KMS-11 (cell line): ENCODE measurements around the gene B9D2.

Source experiments
- H2AFZ ChIP-seq: fragments of 200-600 bp; sonication (generic); 2 replicates; pipeline ENCODE4 v1.6.1; 2016; ENCODE audit warnings: antibody characterized with exemption, mixed run types, low read depth
- H3K27ac ChIP-seq: fragments of 200-600 bp; sonication (generic); 2 replicates; pipeline ENCODE4 v1.6.1; 2016; ENCODE audit warnings: mild to moderate bottlenecking, mixed run types
- H3K27me3 ChIP-seq: fragments of 200-600 bp; sonication (generic); 2 replicates; pipeline ENCODE4 v1.6.1; 2017; ENCODE audit warnings: mild to moderate bottlenecking, low read depth, mixed run types, moderate library complexity; ENCODE audit not compliant: insufficient read depth
- H3K36me3 ChIP-seq: fragments of 200-600 bp; sonication (generic); 2 replicates; pipeline ENCODE4 v1.6.1; 2017; ENCODE audit warnings: mild to moderate bottlenecking, mixed run types; ENCODE audit not compliant: insufficient read depth
- H3K4me1 ChIP-seq: fragments of 200-600 bp; sonication (generic); 2 replicates; pipeline ENCODE4 v1.6.1; 2016; ENCODE audit warnings: mild to moderate bottlenecking, low read depth, mixed run types; ENCODE audit not compliant: poor library complexity, severe bottlenecking
- H3K4me2 ChIP-seq: fragments of 200-600 bp; sonication (generic); 2 replicates; pipeline ENCODE4 v1.7.0; 2016; ENCODE audit warnings: mild to moderate bottlenecking, mixed run types
- H3K4me3 ChIP-seq: fragments of 200-600 bp; sonication (generic); IDR thresholded peaks from 2 replicates; pipeline ENCODE4 v1.6.1; 2017; ENCODE audit warnings: low read depth, low read length, mixed read lengths; ENCODE audit not compliant: insufficient read depth
- H3K79me2 ChIP-seq: fragments of 200-600 bp; sonication (generic); 2 replicates; pipeline ENCODE4 v1.6.1; 2016; ENCODE audit warnings: low read depth, mixed run types; ENCODE audit not compliant: insufficient read depth
- H3K9ac ChIP-seq: fragments of 200-600 bp; sonication (generic); 2 replicates; pipeline ENCODE4 v1.6.1; 2016; ENCODE audit warnings: mild to moderate bottlenecking, mixed run types
- H4K20me1 ChIP-seq: fragments of 200-600 bp; sonication (generic); 2 replicates; pipeline ENCODE4 v1.6.1; 2016; ENCODE audit warnings: mild to moderate bottlenecking, mixed run types; ENCODE audit not compliant: insufficient read depth
- TF ChIP-seq, protein P1 (sequence below): fragments of 200-600 bp; sonication (generic); conservative IDR thresholded peaks from 2 replicates; pipeline ENCODE4 v1.6.1; 2017; ENCODE audit warnings: low read depth, mild to moderate bottlenecking, antibody characterized with exemption, low read length, moderate library complexity, mixed read lengths

B9D2 gene

DNA sequence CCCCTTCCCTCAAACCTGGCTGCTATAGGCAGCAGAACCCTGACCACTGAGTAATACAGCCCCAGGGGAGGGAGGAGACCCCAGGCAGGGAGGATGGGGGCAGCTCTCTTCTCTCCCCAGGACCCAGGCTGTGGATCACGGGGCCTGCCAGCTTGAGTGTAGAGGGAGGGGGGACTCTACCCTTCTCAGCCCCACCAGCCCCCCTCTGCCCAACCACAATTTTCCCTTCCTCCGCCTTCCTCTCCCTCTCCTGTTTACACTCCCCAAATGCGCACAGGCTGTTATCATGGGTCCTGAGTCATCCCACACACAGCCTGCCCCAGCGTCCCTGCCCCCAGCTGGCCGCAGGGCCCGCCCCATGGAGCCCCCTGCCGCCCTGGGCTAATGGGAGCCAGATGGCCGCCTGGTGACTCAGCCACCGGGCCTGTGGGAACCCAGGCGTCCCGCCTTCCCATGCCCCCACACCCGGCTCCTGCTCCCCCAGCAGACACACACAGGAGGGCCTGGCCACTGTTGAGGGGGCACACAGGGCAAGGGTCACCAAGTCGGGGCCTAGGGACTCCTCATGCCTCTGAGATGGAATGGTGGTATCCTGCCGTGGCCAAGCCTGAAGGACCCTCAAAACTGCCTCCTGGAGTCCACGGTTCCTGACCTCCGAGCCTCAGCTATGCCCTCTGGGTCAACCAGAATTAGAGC is 40.4 kb downstream of the B9D2 start:
- Histone ChIP-seq H3K36me3 (no peaks in the 10 kb centered on the region; the same call in 1 of the 2 replicates), H2AFZ (no peak overlapping the region), H3K4me1 (peaks cover 30% of the 10 kb centered on the region), H3K4me3 (no peak overlapping the region), H3K79me2 (peaks cover 11% of the 10 kb centered on the region), H3K9ac (no peak overlapping the region), H3K27me3 (no peaks in the 10 kb centered on the region), H3K4me2 (no peak overlapping the region), H4K20me1 (no peaks in the 10 kb centered on the region), H3K27ac (no peak overlapping the region)
- TF ChIP-seq, protein P1, sequence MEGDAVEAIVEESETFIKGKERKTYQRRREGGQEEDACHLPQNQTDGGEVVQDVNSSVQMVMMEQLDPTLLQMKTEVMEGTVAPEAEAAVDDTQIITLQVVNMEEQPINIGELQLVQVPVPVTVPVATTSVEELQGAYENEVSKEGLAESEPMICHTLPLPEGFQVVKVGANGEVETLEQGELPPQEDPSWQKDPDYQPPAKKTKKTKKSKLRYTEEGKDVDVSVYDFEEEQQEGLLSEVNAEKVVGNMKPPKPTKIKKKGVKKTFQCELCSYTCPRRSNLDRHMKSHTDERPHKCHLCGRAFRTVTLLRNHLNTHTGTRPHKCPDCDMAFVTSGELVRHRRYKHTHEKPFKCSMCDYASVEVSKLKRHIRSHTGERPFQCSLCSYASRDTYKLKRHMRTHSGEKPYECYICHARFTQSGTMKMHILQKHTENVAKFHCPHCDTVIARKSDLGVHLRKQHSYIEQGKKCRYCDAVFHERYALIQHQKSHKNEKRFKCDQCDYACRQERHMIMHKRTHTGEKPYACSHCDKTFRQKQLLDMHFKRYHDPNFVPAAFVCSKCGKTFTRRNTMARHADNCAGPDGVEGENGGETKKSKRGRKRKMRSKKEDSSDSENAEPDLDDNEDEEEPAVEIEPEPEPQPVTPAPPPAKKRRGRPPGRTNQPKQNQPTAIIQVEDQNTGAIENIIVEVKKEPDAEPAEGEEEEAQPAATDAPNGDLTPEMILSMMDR = no peak

GRCh38 chr19:41323023-41323422 is 40.9 kb downstream of the B9D2 start:
- no peaks in the 10 kb centered on the region; the same call in 1 of the 2 replicates for H3K36me3 ChIP-seq
- H3K27ac ChIP-seq = no peak overlapping the region
- no peak overlapping the region for H2AFZ ChIP-seq
- H3K4me1 ChIP-seq = peaks cover 25% of the 10 kb centered on the region
- H3K27me3 ChIP-seq = no peaks in the 10 kb centered on the region
- no peak overlapping the region for H3K4me3 ChIP-seq
- no peak overlapping the region for H3K4me2 ChIP-seq
- no peaks in the 10 kb centered on the region for H4K20me1 ChIP-seq
- no peak overlapping the region for H3K9ac ChIP-seq
- H3K79me2 ChIP-seq = peaks cover 11% of the 10 kb centered on the region
- TF ChIP-seq, protein P1 = no peak

DNA sequence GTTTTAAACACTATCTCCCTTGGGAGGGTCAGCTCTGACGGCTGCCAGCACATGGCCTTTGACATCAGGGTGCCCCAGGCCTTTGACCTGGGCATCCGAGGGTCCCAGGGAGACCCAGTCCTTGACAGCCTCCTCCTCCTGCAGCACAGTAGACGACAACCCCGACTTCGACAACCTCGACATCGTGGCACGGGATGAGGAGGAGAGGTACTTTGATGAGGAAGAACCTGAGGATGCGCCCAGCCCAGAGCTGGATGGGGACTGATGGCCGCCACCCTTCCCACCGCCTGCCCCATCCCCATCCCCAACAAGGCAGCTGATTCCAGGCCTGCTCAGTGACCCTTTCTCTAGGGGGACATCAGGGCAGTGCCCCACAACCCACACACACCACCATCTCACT is 41.5 kb downstream of the B9D2 start:
- H3K4me1 ChIP-seq = peaks cover 19% of the 10 kb centered on the region
- H3K4me2 ChIP-seq = no peak overlapping the region
- H3K9ac ChIP-seq = no peak overlapping the region
- H3K27me3 ChIP-seq = no peaks in the 10 kb centered on the region
- TF ChIP-seq, protein P1 = no peak
- H3K27ac ChIP-seq = no peak overlapping the region
- no peak overlapping the region for H2AFZ ChIP-seq
- peaks cover 1% of the 10 kb centered on the region; the same call in 1 of the 2 replicates for H3K36me3 ChIP-seq
- H3K4me3 ChIP-seq = no peak overlapping the region
- no peaks in the 10 kb centered on the region for H4K20me1 ChIP-seq
- peaks cover 11% of the 10 kb centered on the region for H3K79me2 ChIP-seq

DNA sequence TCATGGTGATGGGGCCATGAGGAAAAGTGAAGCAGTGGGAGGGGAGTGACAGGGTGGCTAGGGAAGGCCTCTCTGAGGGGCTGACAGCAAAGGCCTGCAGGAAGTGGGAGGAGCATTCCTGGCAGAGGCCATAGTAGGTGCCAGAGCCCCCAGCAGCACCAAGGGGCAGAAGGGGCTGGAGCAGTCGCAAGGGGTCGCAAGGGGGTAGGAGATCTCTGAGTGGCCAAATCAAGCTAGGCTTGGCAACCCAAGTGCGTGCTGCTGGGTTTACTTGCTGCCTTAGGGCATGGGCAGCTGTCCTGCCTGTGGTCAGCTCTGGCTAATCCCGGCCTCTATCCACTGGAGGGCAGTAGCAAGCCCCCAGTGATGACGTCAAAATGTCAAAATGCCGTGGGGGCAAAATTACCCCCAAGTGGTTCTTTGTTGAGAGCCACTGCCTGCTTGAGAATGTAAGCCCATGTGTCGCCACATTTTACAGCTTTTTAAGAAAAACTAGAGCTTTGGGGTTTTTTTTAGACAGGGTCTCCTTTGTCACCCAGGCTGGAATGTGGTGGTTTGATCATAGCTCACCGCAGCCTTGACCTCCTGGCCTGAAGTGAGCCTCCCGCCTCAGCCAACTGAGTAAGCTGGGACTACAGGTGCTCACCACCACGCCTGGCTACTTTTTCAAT is 42.2 kb downstream of the B9D2 start:
- TF ChIP-seq, protein P1 = no peak
- H3K27me3 ChIP-seq = no peaks in the 10 kb centered on the region
- H3K4me2 ChIP-seq = no peak overlapping the region
- no peak overlapping the region for H3K9ac ChIP-seq
- peaks cover 8% of the 10 kb centered on the region; the same call in 1 of the 2 replicates for H3K36me3 ChIP-seq
- no peak overlapping the region for H3K4me3 ChIP-seq
- H3K79me2 ChIP-seq = peaks cover 9% of the 10 kb centered on the region
- H3K27ac ChIP-seq = no peak overlapping the region
- no peak overlapping the region for H2AFZ ChIP-seq
- H3K4me1 ChIP-seq = peaks cover 12% of the 10 kb centered on the region
- no peaks in the 10 kb centered on the region for H4K20me1 ChIP-seq
